PC-3 (cell line): ENCODE results near the gene NDE1. TPM values are rescaled to one million over a fixed set of nuclear protein-coding genes. Genes with fewer than 3 reads are reported as not detected.

Experiments used
- ATAC-seq: fragments of 200-7000 bp; cut with Tn5 transposase; 2 replicates; pipeline ENCODE4 v1.9.1; 2020; ENCODE audit warnings: mild to moderate bottlenecking, moderate library complexity
- BruUV-seq: library from RNA; stranded (reverse); fragments of 400-500 nt; replicated peaks from 2 replicates; lab custom pipeline; 2021; lab: Mats Ljungman, UMichigan
- CTCF ChIA-PET: fragments of 300-600 bp; sonication (Branson Sonifier 250); formaldehyde crosslinking; loops from one replicate; lab custom pipeline; 2022; ENCODE audit warnings: antibody characterized with exemption; lab: Charles Lee
- POLR2A ChIA-PET: fragments of 300-600 bp; sonication (Branson Sonifier 250); formaldehyde crosslinking; loops from one replicate; lab custom pipeline; 2022; ENCODE audit warnings: antibody characterized with exemption; ENCODE audit not compliant: unreplicated experiment; lab: Charles Lee
- DNase-seq: peaks from one replicate; pipeline ENCODE4 v3.0.0-alpha.2; 2015
- H2AFZ ChIP-seq: fragments of 300-600 bp; sonication (generic); 2 replicates; pipeline ENCODE4 v1.6.0; 2016; ENCODE audit warnings: antibody characterized with exemption, low read length
- H3F3A ChIP-seq: fragments of 300-600 bp; sonication (generic); one replicate; pipeline ENCODE4 v1.6.0; 2017; ENCODE audit warnings: antibody characterized with exemption, low read length, control low read depth, mild to moderate bottlenecking; ENCODE audit not compliant: unreplicated experiment
- H3K27ac ChIP-seq: fragments of 300-600 bp; sonication (generic); 2 replicates; pipeline ENCODE4 v1.5.1; 2016; ENCODE audit warnings: mild to moderate bottlenecking, low read length
- H3K27me3 ChIP-seq: fragments of 300-600 bp; sonication (generic); 2 replicates; pipeline ENCODE4 v1.6.1; 2016; ENCODE audit warnings: low read length, mixed read lengths
- H3K36me3 ChIP-seq: fragments of 300-600 bp; sonication (generic); 2 replicates; pipeline ENCODE4 v1.6.1; 2016; ENCODE audit warnings: low read depth, mixed run types, low read length, mixed read lengths
- H3K4me1 ChIP-seq: fragments of 300-600 bp; sonication (generic); 2 replicates; pipeline ENCODE4 v1.5.1; 2016; ENCODE audit warnings: low read length; ENCODE audit not compliant: insufficient read depth
- H3K4me2 ChIP-seq: fragments of 300-600 bp; sonication (generic); 2 replicates; pipeline ENCODE4 v1.6.0; 2016; ENCODE audit warnings: low read length
- H3K4me3 ChIP-seq: fragments of 300-600 bp; sonication (generic); 2 replicates; pipeline ENCODE4 v1.5.1; 2016; ENCODE audit warnings: mild to moderate bottlenecking, low read length, mixed read lengths
- H3K79me2 ChIP-seq: fragments of 300-600 bp; sonication (generic); 2 replicates; pipeline ENCODE4 v1.6.1; 2017; ENCODE audit warnings: low read length, mixed read lengths
- H3K9ac ChIP-seq: fragments of 300-600 bp; sonication (generic); 2 replicates; pipeline ENCODE4 v1.6.0; 2016; ENCODE audit warnings: mild to moderate bottlenecking, low read length
- H3K9me2 ChIP-seq: fragments of 300-600 bp; sonication (generic); replicated peaks from 2 replicates; pipeline ENCODE4 v1.6.1; 2016; ENCODE audit warnings: mixed run types, low read length, mixed read lengths
- H3K9me3 ChIP-seq: fragments of 300-600 bp; sonication (generic); 2 replicates; pipeline ENCODE4 v1.6.1; 2016; ENCODE audit warnings: low read length, mixed read lengths
- H4K20me1 ChIP-seq: fragments of 300-600 bp; sonication (generic); 2 replicates; pipeline ENCODE4 v1.6.1; 2016; ENCODE audit warnings: low read length, mixed read lengths
- CTCF ChIP-seq: fragments of 300-600 bp; sonication (generic); conservative IDR thresholded peaks from 2 replicates; pipeline ENCODE4 v1.5.1; 2017; ENCODE audit warnings: antibody characterized with exemption, low read depth, mild to moderate bottlenecking, low read length
- EZH2 ChIP-seq: fragments of 300-600 bp; sonication (generic); IDR thresholded peaks from one replicate; pipeline ENCODE4 v1.6.1; 2017; ENCODE audit warnings: antibody characterized with exemption, mild to moderate bottlenecking, low read length; ENCODE audit not compliant: unreplicated experiment
- EZH2phosphoT487 ChIP-seq: fragments of 300-600 bp; sonication (generic); IDR thresholded peaks from 2 replicates; pipeline ENCODE4 v1.6.1; 2018; ENCODE audit warnings: mild to moderate bottlenecking, antibody characterized with exemption, low read length, borderline replicate concordance
- intact Hi-C: fragments of 100-400 bp; cut with micrococcal nuclease; formaldehyde crosslinking; loops from 2 replicates; pipeline ENCODE4 v1.9.0; 2023
- total RNA-seq: library from RNA; depleted of rRNA; stranded (reverse); fragments of >200 nt; gene quantifications from 2 replicates; pipeline ENCODE4 v1.2.3, GENCODE V29; 2014

NDE1 gene
- total RNA-seq, 1 experiment from 2014 or later, result 24.9 TPM

GRCh38 chr16:15741207-15741871, 91.3 kb downstream of the NDE1 start:
- Histone ChIP-seq H3K9me2 (no peaks in the 10 kb centered on the region), H2AFZ (no peak overlapping the region), H3K4me1 (no peaks in the 10 kb centered on the region), H3K9ac (no peak overlapping the region), H3K27me3 (no peaks in the 10 kb centered on the region), H3F3A (no peaks in the 10 kb centered on the region), H3K27ac (no peak overlapping the region), H4K20me1 (no peaks in the 10 kb centered on the region), H3K4me2 (no peak overlapping the region), H3K36me3 (no peaks in the 10 kb centered on the region), H3K9me3 (no peaks in the 10 kb centered on the region), H3K79me2 (no peaks in the 10 kb centered on the region), H3K4me3 (no peak overlapping the region)
- no peak for DNase-seq
- CTCF ChIA-PET, result no interaction called here
- no TSS peak for BruUV-seq
- POLR2A ChIA-PET, result no interaction called here
- no peak for ATAC-seq
- TF ChIP-seq EZH2 (no peak), CTCF (no peak), EZH2phosphoT487 (no peak)
- intact Hi-C loops, result no loop called here

GRCh38 chr16:15742716-15743115, 92.7 kb downstream of the NDE1 start:
- no peaks in the 10 kb centered on the region for H3K9me2 ChIP-seq
- no peak for DNase-seq
- H3K9me3 ChIP-seq, result no peaks in the 10 kb centered on the region
- no peaks in the 10 kb centered on the region for H3K27me3 ChIP-seq
- H3K4me1 ChIP-seq, result no peaks in the 10 kb centered on the region
- no TSS peak for BruUV-seq
- intact Hi-C loops, result no loop called here
- ChIA-PET CTCF (no interaction called here), POLR2A (no interaction called here)
- no peak for ATAC-seq
- H3K4me2 ChIP-seq, result no peak overlapping the region
- TF ChIP-seq EZH2 (no peak), CTCF (no peak), EZH2phosphoT487 (no peak)
- H3K79me2 ChIP-seq, result no peaks in the 10 kb centered on the region
- H4K20me1 ChIP-seq, result no peaks in the 10 kb centered on the region
- no peaks in the 10 kb centered on the region for H3K36me3 ChIP-seq
- H3K9ac ChIP-seq, result no peak overlapping the region
- no peak overlapping the region for H3K27ac ChIP-seq
- H3K4me3 ChIP-seq, result no peak overlapping the region
- no peaks in the 10 kb centered on the region for H3F3A ChIP-seq
- no peak overlapping the region for H2AFZ ChIP-seq

DNA sequence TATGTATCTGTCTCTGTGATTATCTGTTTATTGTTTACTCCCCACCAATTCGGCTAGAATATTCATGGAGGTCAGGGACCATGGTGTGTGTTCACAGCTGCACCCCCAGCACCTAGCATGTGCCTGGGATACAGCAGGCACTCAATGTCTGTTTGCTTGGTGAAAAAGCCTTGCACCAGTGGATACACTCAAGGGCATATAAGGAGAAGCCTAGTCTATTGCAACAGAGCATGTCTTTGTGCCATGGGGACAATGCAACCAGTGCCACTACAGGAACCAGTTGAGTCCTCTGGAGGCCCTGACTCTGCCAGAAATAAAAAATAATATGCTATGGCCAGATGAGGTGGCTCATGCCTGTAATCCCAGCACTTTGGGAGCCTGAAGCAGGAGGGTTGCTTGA, 93.6 kb downstream of the NDE1 start:
- DNase-seq, result no peak
- H3K4me2 ChIP-seq, result no peak overlapping the region
- no peak overlapping the region for H3K27ac ChIP-seq
- no peak overlapping the region for H3K4me3 ChIP-seq
- POLR2A ChIA-PET, result no interaction called here
- no peaks in the 10 kb centered on the region for H3K9me3 ChIP-seq
- H3K9ac ChIP-seq, result no peak overlapping the region
- TF ChIP-seq EZH2 (no peak), CTCF (no peak), EZH2phosphoT487 (no peak)
- no peaks in the 10 kb centered on the region for H3K9me2 ChIP-seq
- intact Hi-C loops, result no loop called here
- no peak overlapping the region for H2AFZ ChIP-seq
- no TSS peak for BruUV-seq
- CTCF ChIA-PET, result no interaction called here
- H3K27me3 ChIP-seq, result no peaks in the 10 kb centered on the region
- no peaks in the 10 kb centered on the region for H3K4me1 ChIP-seq
- no peaks in the 10 kb centered on the region for H3F3A ChIP-seq
- H4K20me1 ChIP-seq, result no peaks in the 10 kb centered on the region
- no peaks in the 10 kb centered on the region for H3K36me3 ChIP-seq
- ATAC-seq, result no peak
- no peaks in the 10 kb centered on the region for H3K79me2 ChIP-seq
